Ovary (tissue), 3 donors: Measurements from ENCODE around the gene NLGN1.

Source experiments
- CTCF ChIP-seq, 3 donors: fragments of 450-650 bp in 2 of 3; fragments of 200-600 bp in 1 of 3; IDR thresholded peaks; one replicate each; pipeline versions ENCODE4 v1.5.1 to v1.8.0; 2016 to 2022; ENCODE audit warnings: antibody characterized with exemption in 3 of 3, mild to moderate bottlenecking in 1 of 3
- EP300 ChIP-seq: sonication (generic); formaldehyde crosslinking; IDR thresholded peaks from one replicate; pipeline ENCODE4 v1.6.1; 2017; ENCODE audit warnings: antibody characterized with exemption
- donor health status: DM: no; HTN: no; CAD: no.

DNA sequence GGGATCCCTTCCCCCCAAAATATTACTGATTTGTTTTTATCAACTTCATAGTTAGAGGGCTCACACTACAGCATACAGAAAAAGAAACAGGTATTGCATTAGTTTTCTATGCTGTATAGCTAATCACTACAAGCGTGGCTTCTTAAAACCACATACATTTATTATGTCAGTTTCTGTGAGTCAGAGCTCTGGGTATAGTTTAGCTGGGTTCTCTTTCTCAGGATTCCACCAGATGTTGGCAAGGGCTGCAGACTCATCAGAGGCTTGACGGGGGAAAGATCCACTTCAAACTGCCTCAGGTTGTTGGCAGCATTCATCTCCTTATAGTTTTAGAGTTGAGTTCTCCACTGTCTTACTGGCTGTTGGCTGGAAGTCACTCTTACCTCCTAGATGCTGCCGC, 328.0 kb downstream of the NLGN1 start:
- TF ChIP-seq CTCF (IDR thresholded peaks at IDR 0.05), result no peak
- no peak for TF ChIP-seq EP300
